Hematopoietic multipotent progenitor cell treated with erythropoietin and hydrocortisone succinate and interleukin-3 and kit ligand, for 8 days (in vitro differentiated cells): ENCODE results near the gene ESR1.
"Not testable (repeated sequence)": the region's sequence is repeated elsewhere in the genome, so short reads cannot be mapped to it uniquely, and the experiment has no call there.

Experiments
- DNase-seq: peaks from one replicate; pipeline ENCODE4 v3.0.0-alpha.2; 2015

The ESR1 gene

GRCh38 chr6:151814614-151815013 lies 7.1 kb downstream of the ESR1 start:
- no peak for DNase-seq

- no peak for DNase-seq
Observed at GRCh38 chr6:151822252-151823111, 15.0 kb downstream of the ESR1 start.

GRCh38 chr6:151826517-151827142 lies 19.1 kb downstream of the ESR1 start:
- DNase-seq, result no peak

- DNase-seq, result no peak
Observed at GRCh38 chr6:151832710-151833109, 25.2 kb downstream of the ESR1 start.

GRCh38 chr6:151835396-151835795 lies 27.9 kb downstream of the ESR1 start:
- no peak for DNase-seq

GRCh38 chr6:151837223-151837622 lies 29.7 kb downstream of the ESR1 start:
- DNase-seq, result no peak

GRCh38 chr6:151842816-151843215 lies 35.3 kb downstream of the ESR1 start:
- no peak for DNase-seq

GRCh38 chr6:151847064-151847463 lies 39.6 kb downstream of the ESR1 start:
- DNase-seq, result peak; percentile 6

- DNase-seq, result no peak
Observed at GRCh38 chr6:151850479-151851003, 43.1 kb downstream of the ESR1 start.

GRCh38 chr6:151858294-151858693 lies 50.8 kb downstream of the ESR1 start:
- DNase-seq, result no peak

- no peak for DNase-seq
Observed at GRCh38 chr6:151862461-151862860, 55.0 kb downstream of the ESR1 start.

GRCh38 chr6:151867361-151867869 lies 59.9 kb downstream of the ESR1 start:
- DNase-seq, result not testable (repeated sequence)

- DNase-seq, result no peak
Observed at GRCh38 chr6:151869345-151869744, 61.9 kb downstream of the ESR1 start.

- no peak for DNase-seq
Observed at GRCh38 chr6:151869787-151870186, 62.3 kb downstream of the ESR1 start.

GRCh38 chr6:151870375-151870774 lies 62.9 kb downstream of the ESR1 start:
- DNase-seq, result no peak

- no peak for DNase-seq
Observed at GRCh38 chr6:151875524-151875923, 68.0 kb downstream of the ESR1 start.

- DNase-seq, result no peak
Observed at GRCh38 chr6:151876122-151876521, 68.6 kb downstream of the ESR1 start.

- DNase-seq, result no peak
Observed at GRCh38 chr6:151877458-151877857, 70.0 kb downstream of the ESR1 start.

- DNase-seq, result no peak
Observed at GRCh38 chr6:151881231-151881630, 73.7 kb downstream of the ESR1 start.

- no peak for DNase-seq
Observed at GRCh38 chr6:151882206-151882605, 74.7 kb downstream of the ESR1 start.

- no peak for DNase-seq
Observed at GRCh38 chr6:151885234-151885633, 77.8 kb downstream of the ESR1 start.

GRCh38 chr6:151891524-151891923 lies 84.0 kb downstream of the ESR1 start:
- DNase-seq, result no peak

- not testable (repeated sequence) for DNase-seq
Observed at GRCh38 chr6:151894426-151894825, 86.9 kb downstream of the ESR1 start.

GRCh38 chr6:151899221-151899620 lies 91.7 kb downstream of the ESR1 start:
- DNase-seq, result not testable (repeated sequence)
